ENCODE results near the gene ELMO1. TPM values are rescaled to one million over a fixed set of nuclear protein-coding genes. Genes with fewer than 3 reads are reported as not detected.

Gene ELMO1
- polyA plus RNA-seq, 1 experiment, result not detected

- Histone ChIP-seq H3K27ac (ENCODE audit: low read depth, low read length) (no peak overlapping the region), H3K9me3 (ENCODE audit: control insufficient read depth, insufficient read depth, low read length) (peaks cover 30% of the 10 kb centered on the region), H3K27me3 (ENCODE audit: control insufficient read depth, insufficient read depth, low read length) (no peaks in the 10 kb centered on the region), H3K4me3 (ENCODE audit: low read depth, low read length) (no peak overlapping the region)
- CTCF ChIA-PET, result no interaction called here
- DNase-seq (ENCODE audit: low read depth, low spot score), result no peak
- TF ChIP-seq CTCF (IDR thresholded peaks at IDR 0.05; ENCODE audit: low read depth, low read length), result no peak
- POLR2A ChIA-PET, result no interaction called here
Observed at GRCh38 chr7:37428681-37429434, 19.8 kb downstream of the ELMO1 start.

GRCh38 chr7:37427276-37427940 lies 21.3 kb downstream of the ELMO1 start:
- no peak for DNase-seq (ENCODE audit: low read depth, low spot score)
- Histone ChIP-seq H3K27me3 (ENCODE audit: control insufficient read depth, insufficient read depth, low read length) (no peaks in the 10 kb centered on the region), H3K4me3 (ENCODE audit: low read depth, low read length) (no peak overlapping the region), H3K9me3 (ENCODE audit: control insufficient read depth, insufficient read depth, low read length) (peaks cover 24% of the 10 kb centered on the region), H3K27ac (ENCODE audit: low read depth, low read length) (no peak overlapping the region)
- TF ChIP-seq CTCF (IDR thresholded peaks at IDR 0.05; ENCODE audit: low read depth, low read length), result no peak
- CTCF ChIA-PET, result interaction anchor here (0.7 kb wide), 1 partner anchor 68 kb away, joined by 3 read pairs; no protein-coding TSS in a partner anchor
- POLR2A ChIA-PET, result no interaction called here

DNA sequence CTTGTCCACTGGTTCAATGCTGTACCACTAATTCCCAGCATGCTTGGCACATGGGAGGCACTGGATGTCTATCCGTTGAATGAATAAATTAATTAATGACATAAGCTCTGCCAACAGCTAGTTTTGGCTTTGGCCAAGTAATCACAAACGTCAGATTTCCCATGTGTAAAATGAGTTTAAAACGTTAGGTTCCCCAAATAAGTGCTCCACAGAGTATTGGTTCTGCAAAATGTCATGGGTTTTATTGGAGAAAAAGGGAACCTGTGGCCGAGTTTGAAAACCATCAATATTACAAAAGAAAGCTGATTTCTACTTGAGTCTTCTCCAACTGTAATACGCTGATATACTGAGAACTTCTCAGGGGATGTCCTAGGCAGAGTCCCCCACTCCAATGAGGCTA lies 23.2 kb downstream of the ELMO1 start:
- CTCF ChIA-PET, result no interaction called here
- no peak overlapping the region for H3K27ac ChIP-seq (ENCODE audit: low read depth, low read length)
- H3K4me3 ChIP-seq (ENCODE audit: low read depth, low read length), result no peak overlapping the region
- H3K9me3 ChIP-seq (ENCODE audit: control insufficient read depth, insufficient read depth, low read length), result peaks cover 21% of the 10 kb centered on the region
- H3K27me3 ChIP-seq (ENCODE audit: control insufficient read depth, insufficient read depth, low read length), result no peaks in the 10 kb centered on the region
- POLR2A ChIA-PET, result no interaction called here
- DNase-seq (ENCODE audit: low read depth, low spot score), result no peak
- no peak for TF ChIP-seq CTCF (IDR thresholded peaks at IDR 0.05; ENCODE audit: low read depth, low read length)

- ChIA-PET POLR2A (no interaction called here), CTCF (no interaction called here)
- no peaks in the 10 kb centered on the region for H3K27me3 ChIP-seq (ENCODE audit: control insufficient read depth, insufficient read depth, low read length)
- DNase-seq (ENCODE audit: low read depth, low spot score), result no peak
- H3K4me3 ChIP-seq (ENCODE audit: low read depth, low read length), result no peak overlapping the region
- no peak for TF ChIP-seq CTCF (IDR thresholded peaks at IDR 0.05; ENCODE audit: low read depth, low read length)
- H3K9me3 ChIP-seq (ENCODE audit: control insufficient read depth, insufficient read depth, low read length), result peaks cover 19% of the 10 kb centered on the region
- no peak overlapping the region for H3K27ac ChIP-seq (ENCODE audit: low read depth, low read length)
Observed at GRCh38 chr7:37424995-37425394, 23.7 kb downstream of the ELMO1 start.

DNA sequence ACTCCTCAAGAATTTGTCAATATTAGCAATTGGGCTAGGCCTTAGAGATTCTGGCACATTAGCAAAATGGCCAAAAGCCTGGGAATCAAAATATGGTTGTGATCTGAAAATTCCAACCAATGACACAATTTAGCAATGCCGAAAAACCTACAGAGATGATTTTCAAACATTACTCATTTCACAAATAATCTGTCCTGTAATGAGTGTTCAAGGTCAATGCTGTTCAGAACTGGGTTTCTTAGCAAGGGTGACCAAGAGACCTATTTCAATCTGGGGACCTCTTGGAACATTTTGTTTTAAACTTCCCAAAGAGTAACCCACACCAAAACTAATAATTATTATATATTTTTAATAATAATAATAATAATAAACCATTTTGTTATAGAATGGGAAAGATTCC lies 24.1 kb downstream of the ELMO1 start:
- no peak overlapping the region for H3K27ac ChIP-seq (ENCODE audit: low read depth, low read length)
- H3K27me3 ChIP-seq (ENCODE audit: control insufficient read depth, insufficient read depth, low read length), result no peaks in the 10 kb centered on the region
- peaks cover 19% of the 10 kb centered on the region for H3K9me3 ChIP-seq (ENCODE audit: control insufficient read depth, insufficient read depth, low read length)
- H3K4me3 ChIP-seq (ENCODE audit: low read depth, low read length), result no peak overlapping the region
- TF ChIP-seq CTCF (IDR thresholded peaks at IDR 0.05; ENCODE audit: low read depth, low read length), result no peak
- DNase-seq (ENCODE audit: low read depth, low spot score), result no peak
- ChIA-PET CTCF (no interaction called here), POLR2A (no interaction called here)
